Endometrial microvascular endothelial cells (primary cell): ENCODE measurements around the gene DPY19L3. TPM values are rescaled to one million over a fixed set of nuclear protein-coding genes. Genes with fewer than 3 reads are reported as not detected.
"Not testable (repeated sequence)": the region's sequence is repeated elsewhere in the genome, so short reads cannot be mapped to it uniquely, and the experiment has no call there.

Source experiments
- in situ Hi-C: cut with HindIII; loops from 2 replicates; pipeline ENCODE4 v1.10.0; 2017; ENCODE audit warnings: low sequenced_read_pairs, low pct_unique_long_range_greater_than_20kb; ENCODE audit errors: inconsistent ontology term
- total RNA-seq: library from RNA; depleted of rRNA; stranded (reverse); fragments of >200 nt; gene quantifications from one replicate; pipeline ENCODE4 v1.2.3, GENCODE V29; 2015; ENCODE audit errors: inconsistent ontology term

Gene DPY19L3
- total RNA-seq, 1 donor from 2014 or later: 19.9 TPM

DNA sequence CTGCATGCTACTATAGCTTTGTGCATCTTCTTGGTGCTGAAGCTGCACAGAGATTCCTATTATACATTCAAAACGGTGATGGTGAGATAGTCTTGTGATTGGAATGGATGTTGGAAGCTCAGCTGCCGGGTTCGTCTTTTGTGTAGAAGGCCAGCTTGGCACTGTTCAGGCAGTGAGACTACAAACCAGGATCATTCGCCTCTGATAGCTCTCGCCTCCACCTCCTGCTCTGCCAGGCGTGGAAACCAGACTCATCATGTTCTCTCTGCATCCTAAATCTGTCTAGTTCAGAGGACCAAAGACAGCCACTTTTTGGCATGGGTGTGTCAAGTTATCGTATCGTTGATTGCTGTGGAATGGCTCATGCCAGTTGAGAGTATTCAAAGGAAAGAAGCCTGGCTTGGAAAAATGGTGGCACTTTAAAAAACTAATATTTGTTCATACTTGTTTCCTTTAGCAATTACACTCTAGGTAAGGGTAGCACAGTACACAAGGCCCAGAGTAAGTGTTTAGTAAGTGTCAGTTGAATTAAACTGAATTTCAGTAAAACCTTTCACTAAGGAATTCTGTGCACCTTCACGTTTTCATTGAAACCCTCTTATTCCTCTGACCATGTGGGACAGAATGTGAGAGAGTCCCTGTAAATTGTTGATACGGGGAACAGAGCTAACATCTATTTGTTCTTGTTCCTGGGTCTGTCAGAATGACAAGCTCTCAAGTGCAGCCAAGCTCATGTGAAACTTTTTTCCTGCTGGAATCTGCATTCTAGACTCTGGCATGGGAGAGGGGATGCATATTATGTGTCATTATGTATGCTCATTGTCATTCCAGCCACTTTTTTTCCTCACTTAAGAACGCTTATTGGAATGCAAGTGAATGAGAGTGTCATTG lies 69.8 kb downstream of the DPY19L3 start:
- in situ Hi-C loops: no loop called here

DNA sequence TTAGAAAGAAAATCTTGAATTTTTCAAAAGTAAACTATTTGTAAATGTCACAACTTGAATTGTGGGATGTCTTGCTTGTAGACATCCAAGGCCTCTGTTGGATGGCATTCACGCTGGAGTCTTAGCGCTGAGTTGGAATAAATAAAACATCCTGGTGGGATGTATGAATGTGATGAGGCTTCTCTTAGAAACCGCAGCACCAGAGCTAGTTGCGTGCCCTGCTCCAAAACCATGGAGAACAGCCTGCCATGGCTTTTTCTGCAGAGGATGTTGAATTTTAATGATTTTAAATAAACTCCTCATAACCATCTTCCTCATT lies 70.4 kb downstream of the DPY19L3 start:
- in situ Hi-C loops: no loop called here

DNA sequence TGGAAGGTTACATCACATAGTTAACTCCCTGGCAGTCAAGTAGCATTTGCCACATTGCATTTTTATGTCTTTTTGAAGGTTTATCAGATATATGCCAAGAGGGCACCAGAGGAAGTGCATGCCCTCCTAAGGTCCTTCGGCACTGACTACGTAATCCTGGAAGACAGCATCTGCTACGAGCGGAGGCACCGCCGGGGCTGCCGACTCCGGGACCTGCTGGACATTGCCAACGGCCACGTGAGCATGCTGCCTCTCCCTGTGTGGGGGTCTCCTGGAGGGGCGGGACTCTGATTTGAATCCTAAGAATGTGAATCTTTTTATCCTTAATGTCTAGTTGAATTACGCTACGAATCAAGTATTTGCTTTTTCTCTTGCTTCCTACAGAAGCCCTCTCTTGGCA lies 74.8 kb downstream of the DPY19L3 start:
- in situ Hi-C loops: no loop called here

DNA sequence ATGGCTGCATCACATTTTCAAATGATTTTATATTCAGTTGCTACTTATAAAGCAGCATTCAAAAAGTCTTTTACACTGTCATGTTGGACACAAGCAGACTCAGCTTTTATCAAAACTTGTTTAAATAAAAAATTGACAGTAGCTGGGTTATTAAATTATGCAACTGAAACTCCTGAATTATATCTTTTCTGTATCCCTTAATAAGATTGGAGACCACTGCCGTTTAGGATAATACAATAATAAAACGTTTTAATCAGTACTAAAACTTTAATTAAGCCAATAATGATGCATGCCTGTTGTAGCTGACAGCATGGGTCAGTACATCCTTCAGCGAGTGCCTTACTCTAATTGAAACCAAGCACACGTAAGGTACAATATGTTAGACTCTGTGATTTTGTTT lies 78.0 kb downstream of the DPY19L3 start:
- in situ Hi-C loops: no loop called here

DNA sequence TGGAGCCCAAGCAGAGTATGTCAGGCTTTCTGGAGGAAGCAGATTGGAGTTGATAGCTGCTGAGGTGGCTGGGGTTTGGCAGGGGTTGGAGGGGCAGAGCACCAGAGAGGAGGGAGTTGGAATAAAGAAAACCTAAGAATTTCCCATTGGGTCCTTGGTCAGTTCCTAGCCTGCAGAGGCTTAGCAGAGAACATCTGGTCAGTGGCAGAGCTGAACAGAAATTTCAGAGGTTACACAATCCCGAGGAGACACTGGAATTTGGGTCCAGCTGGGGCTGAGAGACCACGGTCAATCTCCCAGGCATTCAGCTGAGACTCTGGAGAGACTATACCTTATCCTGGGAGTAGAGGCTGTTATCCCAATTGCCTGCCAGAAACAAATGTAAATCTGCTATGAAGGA lies 84.4 kb downstream of the DPY19L3 start:
- in situ Hi-C loops: no loop called here

DNA sequence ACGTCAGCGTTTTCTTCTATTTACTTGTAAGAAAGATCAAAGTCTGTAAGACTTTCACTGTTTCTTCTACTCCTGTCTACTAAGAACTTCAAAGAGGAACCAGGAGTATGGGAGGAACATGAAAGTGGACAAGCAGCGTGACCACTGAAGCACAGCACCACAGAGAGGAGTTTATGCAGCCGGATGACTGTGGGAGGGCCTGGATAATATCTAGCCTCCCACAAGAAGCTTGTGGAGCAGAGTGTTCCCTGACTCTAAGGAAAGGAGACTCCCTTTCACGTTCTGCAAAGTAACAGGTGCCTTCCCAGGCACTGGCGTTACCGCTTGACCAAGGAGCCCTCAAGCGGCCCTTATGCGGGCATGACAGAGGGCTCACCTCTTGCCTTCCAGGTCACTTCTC lies 91.8 kb downstream of the DPY19L3 start:
- in situ Hi-C loops: no loop called here

DNA sequence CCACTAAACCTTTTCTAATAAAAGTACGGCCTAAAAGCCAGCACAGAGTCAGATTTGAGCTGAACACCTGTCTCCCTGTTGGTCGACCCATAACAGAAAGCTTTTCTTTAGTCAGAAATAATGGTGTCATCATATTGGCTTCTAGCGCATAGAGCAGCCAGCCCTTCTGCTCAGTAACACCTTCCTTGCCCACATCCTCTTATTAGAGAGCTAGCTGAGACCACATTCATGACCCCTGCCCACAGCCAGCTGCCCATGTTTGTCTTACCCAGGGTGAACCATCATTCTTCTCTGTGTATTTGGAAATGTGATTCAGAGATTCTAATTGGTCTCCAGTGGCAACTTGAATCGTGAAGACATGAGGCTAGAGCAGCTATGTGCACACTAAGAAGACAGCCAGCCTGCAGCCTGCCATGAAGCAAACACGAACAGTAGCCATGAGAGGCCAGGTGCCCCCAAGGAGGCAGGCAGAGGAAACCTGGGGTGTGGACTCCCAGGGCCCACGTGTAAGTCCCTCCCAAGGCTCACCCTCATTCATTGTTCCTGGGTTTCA lies 93.2 kb downstream of the DPY19L3 start:
- in situ Hi-C loops: no loop called here

DNA sequence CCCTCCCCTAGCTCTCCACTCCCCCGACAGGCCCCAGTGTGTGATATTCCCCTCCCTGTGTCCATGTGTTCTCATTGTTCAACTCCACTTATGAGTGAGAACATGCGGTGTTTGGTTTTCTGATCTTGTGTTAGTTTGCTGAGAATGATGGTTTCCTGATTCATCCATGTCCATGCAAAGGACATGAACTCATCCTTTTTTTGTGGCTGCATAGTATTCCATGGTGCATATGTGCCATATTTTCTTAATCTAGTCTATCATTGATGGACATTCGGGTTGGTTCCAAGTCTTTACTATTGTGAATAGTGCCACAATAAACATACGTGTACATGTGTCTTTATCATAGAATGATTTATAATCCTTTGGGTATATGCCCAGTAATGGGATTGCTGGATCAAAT lies 106.9 kb downstream of the DPY19L3 start:
- in situ Hi-C loops: not testable (repeated sequence)

DNA sequence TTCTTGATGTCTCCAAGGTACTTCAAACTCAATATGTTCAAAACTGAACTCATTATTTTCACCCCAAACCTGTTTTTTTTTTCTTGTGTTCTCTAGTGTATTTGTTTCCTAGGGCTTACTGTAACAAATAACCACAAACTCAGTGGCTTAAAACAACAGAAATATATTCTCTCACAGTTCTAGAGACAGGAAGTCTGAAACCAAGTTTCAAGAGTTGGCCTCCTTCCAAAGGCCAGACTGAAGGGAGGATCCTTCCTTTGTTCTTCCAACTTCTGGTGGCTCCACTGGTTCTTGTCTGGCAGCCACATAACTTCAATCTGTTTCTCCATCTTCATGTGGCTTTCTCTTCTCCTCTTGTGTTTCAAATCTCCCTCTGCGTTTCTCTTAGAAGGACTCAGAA lies 113.5 kb downstream of the DPY19L3 start:
- in situ Hi-C loops: no loop called here

DNA sequence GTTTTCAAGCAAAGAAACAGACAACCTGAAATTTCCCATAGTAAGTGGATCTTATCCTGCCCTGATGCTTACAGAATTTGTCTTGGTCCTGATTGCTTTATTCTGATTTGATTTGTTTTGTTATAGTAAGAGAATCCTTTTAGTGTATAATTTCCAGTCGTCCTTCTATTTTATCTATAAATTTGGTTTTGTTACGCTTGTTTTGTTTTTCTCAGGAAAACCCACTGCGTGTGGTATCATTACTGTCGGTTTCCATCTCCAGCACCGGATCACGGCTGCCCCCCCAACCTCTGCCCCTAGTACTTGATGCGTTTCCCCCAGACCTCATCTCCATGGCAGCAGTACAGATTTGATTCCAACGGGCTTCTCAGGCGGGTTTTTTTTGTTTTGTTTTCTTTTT lies 117.4 kb downstream of the DPY19L3 start:
- in situ Hi-C loops: no loop called here

DNA sequence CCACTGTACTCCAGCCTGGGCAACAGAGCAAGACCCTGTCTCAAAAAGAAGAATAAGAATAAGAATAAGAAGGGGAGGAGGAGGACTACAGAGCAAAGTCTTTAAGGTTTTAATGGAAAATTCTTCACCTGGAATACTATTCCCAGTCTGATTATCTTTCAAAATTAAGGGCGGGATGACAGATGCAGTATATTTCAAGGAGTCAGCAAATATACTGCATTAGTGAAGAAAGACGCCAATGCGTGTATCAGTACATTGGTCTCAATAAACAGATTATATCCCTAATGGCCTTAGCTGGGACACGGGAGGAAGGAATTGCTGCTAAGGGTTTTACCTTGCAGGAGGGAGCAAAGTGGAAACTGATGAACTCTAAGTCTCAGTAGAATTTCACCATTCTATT lies 121.3 kb downstream of the DPY19L3 start:
- in situ Hi-C loops: no loop called here

DNA sequence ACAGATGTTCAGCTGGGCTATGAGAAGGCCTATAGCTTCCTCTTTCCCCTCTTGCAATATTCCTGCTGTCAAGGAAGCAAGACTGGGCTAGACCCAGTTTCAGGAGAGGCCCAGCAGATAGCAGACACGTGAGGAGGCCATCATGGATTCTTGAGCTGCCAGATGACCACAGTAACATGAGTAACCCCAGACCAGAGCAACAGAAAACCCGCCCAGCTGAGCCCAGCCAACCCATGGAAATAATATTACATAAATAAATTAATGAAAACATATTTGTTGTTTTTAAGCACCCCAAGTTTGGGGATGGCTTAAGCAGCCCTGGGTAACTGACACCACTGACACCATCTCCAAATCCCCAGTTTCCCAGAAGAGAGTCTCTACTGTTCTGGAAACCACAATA lies 125.2 kb downstream of the DPY19L3 start:
- in situ Hi-C loops: no loop called here

DNA sequence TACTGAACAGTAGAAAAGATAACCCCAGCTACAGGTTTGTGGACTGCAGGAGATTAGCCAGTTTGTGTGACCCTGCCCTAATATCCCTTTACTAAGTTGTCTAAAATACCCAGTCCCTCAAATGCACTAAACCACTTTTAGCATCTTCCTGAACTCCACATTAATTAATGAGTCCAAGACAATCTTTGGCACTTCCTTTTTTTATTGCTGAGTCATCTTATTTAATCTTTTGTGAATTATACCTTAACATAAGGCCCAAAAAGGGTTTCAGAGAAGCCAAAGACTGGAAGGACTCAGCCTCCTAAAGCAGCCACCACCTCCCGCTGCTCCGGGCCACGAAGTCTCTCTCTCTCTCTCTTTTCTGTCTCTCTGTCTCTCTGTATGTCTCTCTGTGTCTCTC lies 126.7 kb downstream of the DPY19L3 start:
- in situ Hi-C loops: no loop called here

Other genes with a start within 250 kb of the DPY19L3 start
- gene ZNF507, start 60.2 kb upstream of the DPY19L3 start, total RNA-seq: 8.1 TPM
- 147 TPM for gene PDCD5, start 175.4 kb downstream of the DPY19L3 start, total RNA-seq